Measurements from ENCODE around the gene ALDH1L1.

DNA sequence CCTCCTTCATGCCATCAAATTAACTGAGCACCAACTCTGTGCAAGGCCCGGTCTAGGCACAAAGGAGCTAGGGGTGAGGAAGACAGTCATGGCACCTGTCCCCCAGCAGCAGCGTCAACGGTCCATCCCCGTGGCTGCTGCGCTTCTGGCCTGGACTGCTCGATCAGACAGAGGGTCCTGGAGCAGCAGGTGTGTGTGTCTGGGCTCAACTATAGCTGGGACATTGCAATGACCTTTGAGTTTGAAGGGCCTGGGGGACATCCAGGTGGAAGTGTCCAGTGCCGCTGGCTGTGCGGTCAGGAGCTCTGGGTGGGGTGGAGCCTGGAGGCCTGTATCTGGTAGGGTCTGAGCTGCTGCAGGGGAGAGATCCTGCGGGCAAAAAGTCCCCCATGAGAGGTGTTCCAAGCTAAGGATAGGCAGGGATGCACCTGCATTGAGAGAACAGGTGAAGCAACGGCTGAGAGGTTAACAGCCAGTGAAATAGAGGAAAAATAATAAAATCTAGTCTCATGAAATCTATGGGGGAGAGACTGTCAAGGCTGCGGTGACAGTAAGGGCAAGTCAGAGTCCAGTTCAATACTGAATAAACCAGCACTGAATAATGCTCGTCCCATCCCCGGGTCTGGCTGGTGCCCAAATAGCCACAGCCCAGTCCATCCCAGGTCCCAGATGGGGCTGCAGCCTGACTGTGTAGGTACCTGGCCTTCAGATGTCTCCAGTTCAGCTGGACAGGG is 71.1 kb downstream of the ALDH1L1 start:
- TF ChIP-seq SUZ12 (IDR thresholded peaks at IDR 0.05) (no peak), BHLHE40 (IDR thresholded peaks at IDR 0.05; ENCODE audit: borderline replicate concordance) (no peak), ZNF384 (IDR thresholded peaks at IDR 0.05) (no peak), SP1 (IDR thresholded peaks at IDR 0.05) (no peak), HDGF (IDR thresholded peaks at IDR 0.05; ENCODE audit: borderline replicate concordance) (no peak), TARDBP (IDR thresholded peaks at IDR 0.05) (no peak), CTBP1 (IDR thresholded peaks at IDR 0.05; ENCODE audit: borderline replicate concordance) (no peak), NFRKB (IDR thresholded peaks at IDR 0.05) (no peak), FOXM1 (IDR thresholded peaks at IDR 0.05; ENCODE audit: borderline replicate concordance) (no peak), ARNT (IDR thresholded peaks at IDR 0.05) (no peak), LEF1 (IDR thresholded peaks at IDR 0.05; ENCODE audit: borderline replicate concordance) (no peak), ELF4 (IDR thresholded peaks at IDR 0.05) (no peak), FOXK2 (IDR thresholded peaks at IDR 0.05) (no peak)
- TF ChIP-seq, protein P1, sequence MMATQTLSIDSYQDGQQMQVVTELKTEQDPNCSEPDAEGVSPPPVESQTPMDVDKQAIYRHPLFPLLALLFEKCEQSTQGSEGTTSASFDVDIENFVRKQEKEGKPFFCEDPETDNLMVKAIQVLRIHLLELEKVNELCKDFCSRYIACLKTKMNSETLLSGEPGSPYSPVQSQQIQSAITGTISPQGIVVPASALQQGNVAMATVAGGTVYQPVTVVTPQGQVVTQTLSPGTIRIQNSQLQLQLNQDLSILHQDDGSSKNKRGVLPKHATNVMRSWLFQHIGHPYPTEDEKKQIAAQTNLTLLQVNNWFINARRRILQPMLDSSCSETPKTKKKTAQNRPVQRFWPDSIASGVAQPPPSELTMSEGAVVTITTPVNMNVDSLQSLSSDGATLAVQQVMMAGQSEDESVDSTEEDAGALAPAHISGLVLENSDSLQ (IDR thresholded peaks at IDR 0.05), result no peak

Measured in HEK293T (cell line).